Bone marrow (tissue), 2 donors: ENCODE measurements around the gene CIAO3.
"Not testable (repeated sequence)": the region's sequence is repeated elsewhere in the genome, so short reads cannot be mapped to it uniquely, and the experiment has no call there.

Experiments
- DNase-seq, 2 donors: peaks; one replicate each; lab custom pipeline; 2025; lab: John Stamatoyannopoulos, UW

Gene CIAO3

GRCh38 chr16:722835-723633 lies 17.8 kb downstream of the CIAO3 start:
- DNase-seq: no peak

GRCh38 chr16:721765-722540 lies 18.8 kb downstream of the CIAO3 start:
- DNase-seq: no peak

GRCh38 chr16:720990-721764 lies 19.6 kb downstream of the CIAO3 start, which contains the start of gene ANTKMT:
Gene ANTKMT (plus strand): TSS chr16:721146. CDS start chr16:721275, 129 bp downstream.
- DNase-seq: peak in 1 of 2 donors; percentile 46

- no peak for DNase-seq
Observed at GRCh38 chr16:720447-720989, 20.3 kb downstream of the CIAO3 start.

- DNase-seq: no peak
Observed at GRCh38 chr16:719815-720446, 20.9 kb downstream of the CIAO3 start.

- no peak for DNase-seq
Observed at GRCh38 chr16:718922-719321, 21.9 kb downstream of the CIAO3 start.

- no peak for DNase-seq
Observed at GRCh38 chr16:718389-718788, 22.4 kb downstream of the CIAO3 start.

GRCh38 chr16:717450-718245 lies 23.1 kb downstream of the CIAO3 start:
- no peak for DNase-seq

- no peak for DNase-seq
Observed at GRCh38 chr16:716768-717325, 23.9 kb downstream of the CIAO3 start.

GRCh38 chr16:716200-716568 lies 24.6 kb downstream of the CIAO3 start:
- no peak for DNase-seq

- DNase-seq: no peak
Observed at GRCh38 chr16:715477-716199, 25.2 kb downstream of the CIAO3 start.

- DNase-seq: peak; percentile 26 to 59
Observed at GRCh38 chr16:714558-715476, 26.0 kb downstream of the CIAO3 start, which contains the start of gene METRN. Gene METRN (plus strand): TSS chr16:715118. CDS start chr16:715290, 172 bp downstream.

GRCh38 chr16:714079-714478 lies 26.7 kb downstream of the CIAO3 start:
- DNase-seq: no peak

- DNase-seq: not testable (repeated sequence)
Observed at GRCh38 chr16:712740-713250, 28.0 kb downstream of the CIAO3 start.

- DNase-seq: peak; percentile 35 to 44
Observed at GRCh38 chr16:711548-712320, 29.1 kb downstream of the CIAO3 start.

- DNase-seq: no peak
Observed at GRCh38 chr16:711084-711483, 29.7 kb downstream of the CIAO3 start.

GRCh38 chr16:710500-711075 lies 30.2 kb downstream of the CIAO3 start:
- DNase-seq: no peak
